ENCODE data around the gene FUT3.

The FUT3 gene

GRCh38 chr19:5801796-5802619 lies 49.2 kb downstream of the FUT3 start:
- DNase-seq (ENCODE audit: low read depth, low spot score): no peak

- DNase-seq (ENCODE audit: low read depth, low spot score): no peak
Observed at GRCh38 chr19:5800361-5801270, 50.6 kb downstream of the FUT3 start.

- DNase-seq (ENCODE audit: low read depth, low spot score): no peak
Observed at GRCh38 chr19:5799247-5800241, 51.7 kb downstream of the FUT3 start.

- no peak for DNase-seq (ENCODE audit: low read depth, low spot score)
Observed at GRCh38 chr19:5798244-5798643, 53.0 kb downstream of the FUT3 start.

- no peak for DNase-seq (ENCODE audit: low read depth, low spot score)
Observed at GRCh38 chr19:5795382-5795919, 55.8 kb downstream of the FUT3 start.

- no peak for DNase-seq (ENCODE audit: low read depth, low spot score)
Observed at GRCh38 chr19:5793188-5793587, 58.1 kb downstream of the FUT3 start.

Measured in ELF-1 (cell line).